ENCODE results near the gene PDLIM3.

DNA sequence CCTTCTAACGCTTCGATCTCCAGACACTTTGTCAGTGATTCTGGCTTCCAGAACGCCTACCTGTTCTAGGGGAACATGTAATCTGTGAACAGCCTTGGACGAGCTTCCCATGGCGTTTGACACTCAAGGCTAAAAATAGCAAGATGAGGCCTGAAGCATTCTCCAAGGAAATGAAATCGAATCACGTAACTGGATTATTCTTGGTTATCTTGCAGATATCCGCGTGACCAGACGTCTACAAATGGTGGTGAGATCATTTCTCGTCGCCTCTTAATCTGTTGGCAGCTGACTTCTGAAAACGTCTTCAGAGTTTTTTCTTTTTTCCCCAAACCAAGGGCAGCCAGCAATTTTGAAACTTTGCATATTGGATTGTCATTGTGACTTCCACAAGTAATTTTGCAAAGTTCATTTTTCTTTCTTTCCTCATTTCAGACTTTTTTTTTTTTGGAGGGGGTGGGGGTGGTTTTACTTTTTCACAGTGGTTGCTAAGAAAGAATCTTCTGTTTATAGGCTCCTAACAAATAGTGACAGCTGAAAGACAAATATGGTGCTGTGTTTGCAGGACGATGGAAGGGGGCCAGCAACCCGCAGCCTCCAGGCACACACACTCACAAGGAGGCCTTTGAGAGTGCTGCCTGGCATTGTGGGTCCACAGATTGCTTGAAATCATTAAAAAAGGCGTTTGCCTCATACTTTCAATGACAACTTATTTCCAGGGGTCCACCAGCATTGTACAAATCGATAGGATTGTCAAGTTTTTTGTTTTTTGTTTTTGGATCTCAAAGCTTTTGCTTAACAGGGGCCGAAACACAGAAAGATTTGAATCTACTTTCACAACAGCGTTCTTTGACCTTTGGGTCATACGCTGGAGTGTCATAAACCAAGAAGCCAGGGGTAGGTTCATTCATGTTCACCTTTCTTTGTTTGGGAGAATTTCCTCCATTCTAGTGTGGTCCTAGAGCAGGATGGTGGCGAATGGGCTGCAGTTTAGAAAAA is 32.4 kb upstream of the PDLIM3 start:
- TF ChIP-seq, protein P1, sequence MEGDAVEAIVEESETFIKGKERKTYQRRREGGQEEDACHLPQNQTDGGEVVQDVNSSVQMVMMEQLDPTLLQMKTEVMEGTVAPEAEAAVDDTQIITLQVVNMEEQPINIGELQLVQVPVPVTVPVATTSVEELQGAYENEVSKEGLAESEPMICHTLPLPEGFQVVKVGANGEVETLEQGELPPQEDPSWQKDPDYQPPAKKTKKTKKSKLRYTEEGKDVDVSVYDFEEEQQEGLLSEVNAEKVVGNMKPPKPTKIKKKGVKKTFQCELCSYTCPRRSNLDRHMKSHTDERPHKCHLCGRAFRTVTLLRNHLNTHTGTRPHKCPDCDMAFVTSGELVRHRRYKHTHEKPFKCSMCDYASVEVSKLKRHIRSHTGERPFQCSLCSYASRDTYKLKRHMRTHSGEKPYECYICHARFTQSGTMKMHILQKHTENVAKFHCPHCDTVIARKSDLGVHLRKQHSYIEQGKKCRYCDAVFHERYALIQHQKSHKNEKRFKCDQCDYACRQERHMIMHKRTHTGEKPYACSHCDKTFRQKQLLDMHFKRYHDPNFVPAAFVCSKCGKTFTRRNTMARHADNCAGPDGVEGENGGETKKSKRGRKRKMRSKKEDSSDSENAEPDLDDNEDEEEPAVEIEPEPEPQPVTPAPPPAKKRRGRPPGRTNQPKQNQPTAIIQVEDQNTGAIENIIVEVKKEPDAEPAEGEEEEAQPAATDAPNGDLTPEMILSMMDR (IDR thresholded peaks at IDR 0.05), result no peak
- TF ChIP-seq POLR2AphosphoS5 (IDR thresholded peaks at IDR 0.05) (peak in 1 of 2 donors; percentile 13), POLR2A (IDR thresholded peaks at IDR 0.05) (no peak)
